Parathyroid adenoma (tissue), 2 donors: ENCODE data around the gene MDP1.

ENCODE experiments used
- H2AFZ ChIP-seq: fragments of 300-600 bp; sonication (generic); one replicate; pipeline ENCODE4 v1.7.0; 2017; ENCODE audit warnings: antibody characterized with exemption, mild to moderate bottlenecking
- H3K27ac ChIP-seq: fragments of 300-600 bp; sonication (generic); one replicate; pipeline ENCODE4 v1.7.0; 2017
- H3K27me3 ChIP-seq: fragments of 300-600 bp; sonication (generic); one replicate; pipeline ENCODE4 v1.7.0; 2017; ENCODE audit warnings: low read length; ENCODE audit not compliant: control insufficient read depth, insufficient read depth
- H3K36me3 ChIP-seq: fragments of 300-600 bp; sonication (generic); one replicate; pipeline ENCODE4 v1.7.0; 2017; ENCODE audit warnings: low read length; ENCODE audit not compliant: control insufficient read depth, insufficient read depth
- H3K4me1 ChIP-seq: fragments of 300-600 bp; sonication (generic); one replicate; pipeline ENCODE4 v1.7.0; 2017; ENCODE audit warnings: control low read depth
- H3K4me2 ChIP-seq: fragments of 300-600 bp; sonication (generic); one replicate; pipeline ENCODE4 v1.7.0; 2017; ENCODE audit warnings: low read length
- H3K4me3 ChIP-seq: fragments of 300-600 bp; sonication (generic); one replicate; pipeline ENCODE4 v1.7.0; 2017; ENCODE audit warnings: low read depth, low read length
- H3K79me2 ChIP-seq: fragments of 300-600 bp; sonication (generic); one replicate; pipeline ENCODE4 v1.7.0; 2017; ENCODE audit warnings: control low read depth
- H3K9ac ChIP-seq: fragments of 300-600 bp; sonication (generic); one replicate; pipeline ENCODE4 v1.7.0; 2017; ENCODE audit warnings: mild to moderate bottlenecking
- H3K9me3 ChIP-seq: fragments of 300-600 bp; sonication (generic); one replicate; pipeline ENCODE4 v1.7.0; 2017; ENCODE audit warnings: low read length; ENCODE audit not compliant: control insufficient read depth
- TF ChIP-seq, protein P1 (sequence below): fragments of 300-600 bp; sonication (generic); IDR thresholded peaks from one replicate; pipeline ENCODE4 v1.7.0; 2017; ENCODE audit warnings: antibody characterized with exemption, mild to moderate bottlenecking
- donor health status: primary hyperparathyroidism.

The MDP1 gene

DNA sequence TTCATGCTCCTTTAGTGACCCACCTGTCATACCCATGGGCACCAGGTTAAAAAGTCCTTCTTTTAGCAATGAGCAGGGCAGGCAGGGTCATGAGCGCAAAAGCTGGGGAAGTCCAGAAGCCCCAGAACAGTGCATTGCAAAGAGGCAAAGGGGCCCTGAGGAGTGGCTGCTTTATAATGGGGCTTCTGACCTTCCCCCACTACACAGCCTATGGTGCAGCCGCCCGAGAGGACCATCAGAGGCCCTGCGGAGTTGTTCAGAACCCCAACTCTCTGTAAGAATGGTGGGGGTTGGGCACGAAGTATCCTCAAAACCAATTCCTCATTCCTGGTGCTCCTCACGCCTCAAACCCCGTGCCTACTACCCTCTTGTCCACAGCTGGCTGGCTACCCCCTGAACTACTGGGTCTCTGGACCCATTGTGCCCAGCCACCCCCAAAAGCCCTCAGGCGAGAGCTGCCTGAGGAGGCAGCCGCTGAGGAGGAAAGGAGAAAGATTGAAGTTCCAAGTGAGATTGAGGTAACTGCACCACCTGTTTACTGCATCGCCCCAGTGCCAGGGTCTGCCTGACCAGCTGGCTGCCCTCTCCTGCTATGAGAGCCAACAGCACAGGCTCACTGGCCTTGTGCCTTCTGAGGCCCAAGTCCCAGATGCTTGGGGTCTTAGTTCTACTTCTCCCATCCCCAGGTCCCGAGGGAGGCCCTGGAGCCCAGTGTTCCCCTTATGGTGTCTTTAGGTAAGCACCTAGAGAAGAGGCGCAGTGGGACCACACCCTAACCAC lies 37.3 kb downstream of the MDP1 start:
- Histone ChIP-seq H3K36me3 (no peaks in the 10 kb centered on the region), H3K9ac (no peak overlapping the region), H3K27me3 (no peaks in the 10 kb centered on the region), H3K4me2 (no peak overlapping the region), H3K79me2 (no peaks in the 10 kb centered on the region), H3K4me1 (no peaks in the 10 kb centered on the region), H3K4me3 (no peak overlapping the region), H2AFZ (no peak overlapping the region), H3K27ac (no peak overlapping the region), H3K9me3 (no peaks in the 10 kb centered on the region)
- TF ChIP-seq, protein P1, sequence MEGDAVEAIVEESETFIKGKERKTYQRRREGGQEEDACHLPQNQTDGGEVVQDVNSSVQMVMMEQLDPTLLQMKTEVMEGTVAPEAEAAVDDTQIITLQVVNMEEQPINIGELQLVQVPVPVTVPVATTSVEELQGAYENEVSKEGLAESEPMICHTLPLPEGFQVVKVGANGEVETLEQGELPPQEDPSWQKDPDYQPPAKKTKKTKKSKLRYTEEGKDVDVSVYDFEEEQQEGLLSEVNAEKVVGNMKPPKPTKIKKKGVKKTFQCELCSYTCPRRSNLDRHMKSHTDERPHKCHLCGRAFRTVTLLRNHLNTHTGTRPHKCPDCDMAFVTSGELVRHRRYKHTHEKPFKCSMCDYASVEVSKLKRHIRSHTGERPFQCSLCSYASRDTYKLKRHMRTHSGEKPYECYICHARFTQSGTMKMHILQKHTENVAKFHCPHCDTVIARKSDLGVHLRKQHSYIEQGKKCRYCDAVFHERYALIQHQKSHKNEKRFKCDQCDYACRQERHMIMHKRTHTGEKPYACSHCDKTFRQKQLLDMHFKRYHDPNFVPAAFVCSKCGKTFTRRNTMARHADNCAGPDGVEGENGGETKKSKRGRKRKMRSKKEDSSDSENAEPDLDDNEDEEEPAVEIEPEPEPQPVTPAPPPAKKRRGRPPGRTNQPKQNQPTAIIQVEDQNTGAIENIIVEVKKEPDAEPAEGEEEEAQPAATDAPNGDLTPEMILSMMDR, result no peak

DNA sequence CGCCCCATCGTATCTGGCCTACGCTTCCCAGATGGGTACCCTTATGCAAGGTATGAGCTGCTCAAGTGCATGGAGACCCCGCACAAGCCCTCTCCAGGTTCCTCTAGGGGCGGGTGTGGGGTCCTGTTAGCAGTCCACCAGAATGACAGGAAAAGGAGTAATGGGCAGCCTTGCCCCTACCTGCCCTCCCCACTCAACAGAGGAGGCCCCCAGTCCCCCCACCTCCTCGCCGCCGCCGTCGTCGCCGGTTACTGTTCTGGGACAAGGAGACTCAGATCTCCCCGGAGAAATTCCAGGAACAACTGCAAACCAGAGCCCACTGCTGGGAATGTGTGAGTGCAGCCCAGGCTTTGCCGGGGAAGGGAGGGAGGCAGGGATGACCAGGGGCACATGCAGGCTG lies 38.0 kb downstream of the MDP1 start:
- Histone ChIP-seq H3K27me3 (no peaks in the 10 kb centered on the region), H3K36me3 (no peaks in the 10 kb centered on the region)
- TF ChIP-seq, protein P1, result no peak

GRCh38 chr14:24177041-24177825 lies 38.6 kb downstream of the MDP1 start:
- no peak overlapping the region for H3K27ac ChIP-seq
- H3K4me1 ChIP-seq, result no peaks in the 10 kb centered on the region
- no peak overlapping the region for H3K4me2 ChIP-seq
- TF ChIP-seq, protein P1, result no peak
- no peaks in the 10 kb centered on the region for H3K9me3 ChIP-seq
- H3K4me3 ChIP-seq, result no peak overlapping the region
- H3K79me2 ChIP-seq, result no peaks in the 10 kb centered on the region
- no peaks in the 10 kb centered on the region for H3K27me3 ChIP-seq
- no peaks in the 10 kb centered on the region for H3K36me3 ChIP-seq
- H3K9ac ChIP-seq, result no peak overlapping the region
- no peak overlapping the region for H2AFZ ChIP-seq

More for the DNA sequence above, 38.0 kb downstream of the MDP1 start:
- Histone ChIP-seq H2AFZ (no peak overlapping the region), H3K27ac (no peak overlapping the region), H3K4me1 (no peaks in the 10 kb centered on the region), H3K4me2 (no peak overlapping the region), H3K9ac (no peak overlapping the region), H3K9me3 (no peaks in the 10 kb centered on the region), H3K4me3 (no peak overlapping the region), H3K79me2 (no peaks in the 10 kb centered on the region)

- TF ChIP-seq, protein P1, result no peak
- H3K4me2 ChIP-seq, result no peak overlapping the region
- no peaks in the 10 kb centered on the region for H3K36me3 ChIP-seq
- H2AFZ ChIP-seq, result no peak overlapping the region
- no peaks in the 10 kb centered on the region for H3K27me3 ChIP-seq
- no peaks in the 10 kb centered on the region for H3K9me3 ChIP-seq
- no peak overlapping the region for H3K27ac ChIP-seq
- H3K4me3 ChIP-seq, result no peak overlapping the region
- H3K9ac ChIP-seq, result no peak overlapping the region
- no peaks in the 10 kb centered on the region for H3K79me2 ChIP-seq
- no peaks in the 10 kb centered on the region for H3K4me1 ChIP-seq
Measured at GRCh38 chr14:24176599-24176998, 39.3 kb downstream of the MDP1 start.
